OCI-LY7 (cell line): ENCODE measurements around the gene DIPK1C. TPM values are rescaled to one million over a fixed set of nuclear protein-coding genes. Genes with fewer than 3 reads are reported as not detected.

Source experiments
- BruUV-seq: library from RNA; stranded (reverse); fragments of 400-500 nt; replicated peaks from 2 replicates; lab custom pipeline; 2021; lab: Mats Ljungman, UMichigan
- CTCF ChIA-PET: fragments of 300-600 bp; sonication (Branson Sonifier 250); formaldehyde crosslinking; loops from one replicate; lab custom pipeline; 2022; ENCODE audit warnings: antibody characterized with exemption; ENCODE audit not compliant: unreplicated experiment; lab: Charles Lee
- POLR2A ChIA-PET: fragments of 300-600 bp; sonication (Branson Sonifier 250); formaldehyde crosslinking; loops from one replicate; lab custom pipeline; 2022; ENCODE audit warnings: antibody characterized with exemption; lab: Charles Lee
- DNase-seq: peaks from one replicate; pipeline ENCODE4 v3.0.0-alpha.2; 2015; ENCODE audit warnings: low spot score
- H2AFZ ChIP-seq: fragments of 200-600 bp; sonication (generic), shearing (Covaris generic); 2 replicates; pipeline ENCODE4 v1.6.1; 2014; ENCODE audit warnings: mild to moderate bottlenecking, antibody characterized with exemption, low read length, moderate library complexity
- H3K27ac ChIP-seq: fragments of 200-600 bp; sonication (generic); 2 replicates; pipeline ENCODE4 v1.5.1; 2014; ENCODE audit warnings: mixed run types, low read depth, mild to moderate bottlenecking, moderate library complexity, low read length, inconsistent platforms; ENCODE audit not compliant: poor library complexity, severe bottlenecking
- H3K36me3 ChIP-seq: fragments of 200-600 bp; sonication (generic); 2 replicates; pipeline ENCODE4 v1.6.1; 2014; ENCODE audit warnings: mild to moderate bottlenecking, antibody characterized with exemption, low read length, moderate library complexity, mixed read lengths; ENCODE audit not compliant: insufficient read depth
- H3K4me1 ChIP-seq: fragments of 200-600 bp; sonication (generic); 2 replicates; pipeline ENCODE4 v1.5.1; 2014; ENCODE audit warnings: mild to moderate bottlenecking, low read length; ENCODE audit not compliant: insufficient read depth, poor library complexity, severe bottlenecking
- H3K4me2 ChIP-seq: fragments of 200-600 bp; sonication (generic); 2 replicates; pipeline ENCODE4 v1.6.1; 2014; ENCODE audit warnings: mild to moderate bottlenecking, low read length
- H3K4me3 ChIP-seq: fragments of 200-600 bp; sonication (generic); 2 replicates; pipeline ENCODE4 v1.5.1; 2014; ENCODE audit warnings: mild to moderate bottlenecking, low read depth, low read length; ENCODE audit not compliant: poor library complexity, severe bottlenecking
- H3K79me2 ChIP-seq: fragments of 200-600 bp; sonication (generic); 2 replicates; pipeline ENCODE4 v1.6.1; 2016; ENCODE audit warnings: low read depth, mild to moderate bottlenecking, low read length, moderate library complexity, mixed read lengths; ENCODE audit not compliant: insufficient read depth
- H3K9me2 ChIP-seq: fragments of 200-600 bp; sonication (generic); 2 replicates; pipeline ENCODE4 v1.6.1; 2016; ENCODE audit warnings: mild to moderate bottlenecking, low read length, mixed read lengths; ENCODE audit not compliant: insufficient read depth
- H3K9me3 ChIP-seq: fragments of 200-600 bp; sonication (generic); 2 replicates; pipeline ENCODE4 v1.6.1; 2014; ENCODE audit warnings: mild to moderate bottlenecking, mixed run types, low read length, mixed read lengths
- H4K20me1 ChIP-seq: fragments of 200-600 bp; sonication (generic); 2 replicates; pipeline ENCODE4 v1.6.1; 2014; ENCODE audit warnings: mild to moderate bottlenecking, antibody characterized with exemption, low read length, moderate library complexity, mixed read lengths; ENCODE audit not compliant: insufficient read depth
- EZH2phosphoT487 ChIP-seq: fragments of 200-600 bp; sonication (generic); IDR thresholded peaks from 2 replicates; pipeline ENCODE4 v1.6.1; 2018; ENCODE audit warnings: low read depth, borderline replicate concordance, mild to moderate bottlenecking, mixed run types, antibody characterized with exemption, low read length, moderate library complexity, mixed read lengths
- intact Hi-C: fragments of 100-400 bp; cut with micrococcal nuclease; formaldehyde crosslinking; loops from one replicate; pipeline ENCODE4 v1.10.0; 2022; ENCODE audit not compliant: unreplicated experiment
- total RNA-seq, 2 experiments: library from RNA; depleted of rRNA in 1 of 2; stranded (reverse); fragments of >200 nt in 1 of 2; shearing (Covaris generic) in 1 of 2; gene quantifications; 2 replicates each; pipeline ENCODE4 v1.2.3, GENCODE V29; 2014 to 2022
- TF ChIP-seq, protein P1 (sequence below): fragments of 200-600 bp; sonication (generic); conservative IDR thresholded peaks from 2 replicates; pipeline ENCODE4 v1.5.1; 2014; ENCODE audit warnings: mild to moderate bottlenecking, antibody characterized with exemption, low read length, moderate library complexity, mixed read lengths

DIPK1C gene
- total RNA-seq, 2 experiments from 2014 or later, result not detected

DNA sequence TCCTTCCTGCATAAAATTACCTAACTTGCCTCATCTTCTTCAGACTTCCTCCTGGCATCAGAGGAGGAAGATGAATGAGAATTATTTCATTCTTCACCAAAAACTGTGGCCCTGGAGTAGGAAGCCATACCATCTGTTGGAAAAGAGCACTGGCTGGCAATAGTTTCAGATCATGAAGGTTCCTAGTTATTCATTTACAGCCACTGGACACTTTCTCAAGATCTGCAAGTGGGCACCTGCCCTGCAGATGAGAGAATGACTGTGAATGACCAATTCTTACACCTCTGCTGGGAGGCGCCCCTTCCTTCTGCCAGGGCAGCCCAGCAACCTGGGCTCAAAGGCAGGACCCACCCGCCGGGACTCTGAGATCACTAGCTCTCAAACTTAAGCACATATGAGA lies 13.0 kb downstream of the DIPK1C start:
- ChIA-PET CTCF (no interaction called here), POLR2A (no interaction called here)
- Histone ChIP-seq H3K27ac (no peak overlapping the region), H3K4me1 (no peaks in the 10 kb centered on the region), H3K4me3 (no peak overlapping the region), H2AFZ (no peak overlapping the region), H4K20me1 (no peaks in the 10 kb centered on the region), H3K9me2 (no peaks in the 10 kb centered on the region), H3K79me2 (no peaks in the 10 kb centered on the region), H3K36me3 (no peaks in the 10 kb centered on the region), H3K4me2 (no peak overlapping the region), H3K9me3 (no peaks in the 10 kb centered on the region)
- no peak for DNase-seq
- TF ChIP-seq EZH2phosphoT487, result no peak
- TF ChIP-seq, protein P1, sequence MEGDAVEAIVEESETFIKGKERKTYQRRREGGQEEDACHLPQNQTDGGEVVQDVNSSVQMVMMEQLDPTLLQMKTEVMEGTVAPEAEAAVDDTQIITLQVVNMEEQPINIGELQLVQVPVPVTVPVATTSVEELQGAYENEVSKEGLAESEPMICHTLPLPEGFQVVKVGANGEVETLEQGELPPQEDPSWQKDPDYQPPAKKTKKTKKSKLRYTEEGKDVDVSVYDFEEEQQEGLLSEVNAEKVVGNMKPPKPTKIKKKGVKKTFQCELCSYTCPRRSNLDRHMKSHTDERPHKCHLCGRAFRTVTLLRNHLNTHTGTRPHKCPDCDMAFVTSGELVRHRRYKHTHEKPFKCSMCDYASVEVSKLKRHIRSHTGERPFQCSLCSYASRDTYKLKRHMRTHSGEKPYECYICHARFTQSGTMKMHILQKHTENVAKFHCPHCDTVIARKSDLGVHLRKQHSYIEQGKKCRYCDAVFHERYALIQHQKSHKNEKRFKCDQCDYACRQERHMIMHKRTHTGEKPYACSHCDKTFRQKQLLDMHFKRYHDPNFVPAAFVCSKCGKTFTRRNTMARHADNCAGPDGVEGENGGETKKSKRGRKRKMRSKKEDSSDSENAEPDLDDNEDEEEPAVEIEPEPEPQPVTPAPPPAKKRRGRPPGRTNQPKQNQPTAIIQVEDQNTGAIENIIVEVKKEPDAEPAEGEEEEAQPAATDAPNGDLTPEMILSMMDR, result no peak
- BruUV-seq, result no TSS peak
- intact Hi-C loops, result no loop called here

DNA sequence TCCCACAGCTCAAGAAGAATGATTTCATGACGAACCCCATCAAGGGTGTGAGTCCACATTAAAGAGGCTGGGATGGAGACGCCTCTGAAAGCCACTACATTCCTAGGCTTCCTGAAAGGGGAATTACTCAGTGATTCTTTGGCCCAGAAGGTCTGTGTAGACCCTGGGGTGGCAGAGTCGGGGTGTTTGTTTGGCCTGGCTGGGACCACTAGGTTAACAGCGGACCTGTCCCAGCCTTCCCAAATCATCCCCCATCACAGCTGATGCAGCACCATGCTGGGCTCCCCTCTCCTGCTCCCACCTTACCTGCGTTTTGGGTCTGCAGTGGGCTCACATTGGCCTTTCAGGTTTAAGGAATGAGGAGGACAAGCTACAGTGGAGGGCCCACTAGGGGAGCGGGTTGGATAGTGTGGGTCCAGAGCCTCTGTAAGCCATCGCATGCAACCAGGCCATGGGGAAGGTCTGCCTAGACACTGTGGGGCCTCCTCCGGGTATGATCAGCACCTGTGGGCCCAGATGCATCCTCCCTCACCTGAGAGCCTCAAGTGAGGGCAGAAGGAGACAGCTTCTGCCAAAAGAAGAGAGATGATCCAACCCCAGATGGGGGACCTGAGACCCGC lies 16.2 kb downstream of the DIPK1C start:
- POLR2A ChIA-PET, result no interaction called here
- no peaks in the 10 kb centered on the region for H3K79me2 ChIP-seq
- H3K9me3 ChIP-seq, result no peaks in the 10 kb centered on the region
- H3K4me2 ChIP-seq, result no peak overlapping the region
- intact Hi-C loops, result no loop called here
- no peaks in the 10 kb centered on the region for H4K20me1 ChIP-seq
- H3K36me3 ChIP-seq, result no peaks in the 10 kb centered on the region
- H3K4me1 ChIP-seq, result no peaks in the 10 kb centered on the region
- H3K27ac ChIP-seq, result no peak overlapping the region
- no TSS peak for BruUV-seq
- H3K4me3 ChIP-seq, result no peak overlapping the region
- H3K9me2 ChIP-seq, result no peaks in the 10 kb centered on the region
- no peak for DNase-seq
- no peak overlapping the region for H2AFZ ChIP-seq
- CTCF ChIA-PET, result no interaction called here
- TF ChIP-seq, protein P1, result no peak
- no peak for TF ChIP-seq EZH2phosphoT487

DNA sequence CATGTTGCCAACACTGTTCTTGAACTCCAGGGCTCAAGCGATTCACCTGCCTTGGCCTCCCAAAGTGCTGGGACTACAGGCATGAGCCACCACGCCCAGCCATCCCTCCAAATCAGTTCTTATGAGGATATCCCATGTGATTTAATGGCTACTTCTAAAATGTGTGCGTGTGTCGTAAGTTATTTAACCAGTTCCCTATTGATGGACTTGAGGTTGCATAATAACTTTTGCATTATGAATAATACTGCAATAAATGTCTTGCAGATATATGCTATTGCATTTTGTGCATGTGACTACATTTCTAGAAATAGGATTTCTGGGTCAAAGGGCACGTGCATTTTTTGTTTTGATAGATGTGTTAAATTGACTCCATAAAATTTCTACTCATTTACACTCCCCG lies 19.0 kb downstream of the DIPK1C start:
- H3K79me2 ChIP-seq, result no peaks in the 10 kb centered on the region
- no peak for DNase-seq
- BruUV-seq, result no TSS peak
- H3K9me2 ChIP-seq, result no peaks in the 10 kb centered on the region
- ChIA-PET POLR2A (no interaction called here), CTCF (no interaction called here)
- no peaks in the 10 kb centered on the region for H3K4me1 ChIP-seq
- H3K36me3 ChIP-seq, result no peaks in the 10 kb centered on the region
- H3K4me3 ChIP-seq, result no peak overlapping the region
- no peaks in the 10 kb centered on the region for H4K20me1 ChIP-seq
- no peak for TF ChIP-seq EZH2phosphoT487
- TF ChIP-seq, protein P1, result no peak
- no peak overlapping the region for H3K4me2 ChIP-seq
- H3K9me3 ChIP-seq, result no peaks in the 10 kb centered on the region
- H3K27ac ChIP-seq, result no peak overlapping the region
- H2AFZ ChIP-seq, result no peak overlapping the region
- intact Hi-C loops, result no loop called here
